Measurements from ENCODE around the gene SLC35F3.

GRCh38 chr1:234373064-234373958 is 468.8 kb downstream of the SLC35F3 start, which contains the start of gene COA6:
- TF ChIP-seq, protein P1, sequence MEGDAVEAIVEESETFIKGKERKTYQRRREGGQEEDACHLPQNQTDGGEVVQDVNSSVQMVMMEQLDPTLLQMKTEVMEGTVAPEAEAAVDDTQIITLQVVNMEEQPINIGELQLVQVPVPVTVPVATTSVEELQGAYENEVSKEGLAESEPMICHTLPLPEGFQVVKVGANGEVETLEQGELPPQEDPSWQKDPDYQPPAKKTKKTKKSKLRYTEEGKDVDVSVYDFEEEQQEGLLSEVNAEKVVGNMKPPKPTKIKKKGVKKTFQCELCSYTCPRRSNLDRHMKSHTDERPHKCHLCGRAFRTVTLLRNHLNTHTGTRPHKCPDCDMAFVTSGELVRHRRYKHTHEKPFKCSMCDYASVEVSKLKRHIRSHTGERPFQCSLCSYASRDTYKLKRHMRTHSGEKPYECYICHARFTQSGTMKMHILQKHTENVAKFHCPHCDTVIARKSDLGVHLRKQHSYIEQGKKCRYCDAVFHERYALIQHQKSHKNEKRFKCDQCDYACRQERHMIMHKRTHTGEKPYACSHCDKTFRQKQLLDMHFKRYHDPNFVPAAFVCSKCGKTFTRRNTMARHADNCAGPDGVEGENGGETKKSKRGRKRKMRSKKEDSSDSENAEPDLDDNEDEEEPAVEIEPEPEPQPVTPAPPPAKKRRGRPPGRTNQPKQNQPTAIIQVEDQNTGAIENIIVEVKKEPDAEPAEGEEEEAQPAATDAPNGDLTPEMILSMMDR (optimal IDR thresholded peaks at IDR 0.05 in 1 of 3, IDR thresholded peaks at IDR 0.05 in 1 of 3, conservative IDR thresholded peaks at IDR 0.05 in 1 of 3; ENCODE audit: extremely low read depth in 1 of 3, insufficient read depth in 2 of 3, low read length in 3 of 3): no peak
- TF ChIP-seq EZH2 (IDR thresholded peaks at IDR 0.05; ENCODE audit: low read length): no peak
